NCI-H2081 treated with DMSO at 0.1 percent for 48 hours (cell line): Measurements from ENCODE around the gene PPIB.
"Not testable (repeated sequence)": the region's sequence is repeated elsewhere in the genome, so short reads cannot be mapped to it uniquely, and the experiment has no call there.

ENCODE experiments used
- DNase-seq: peaks from one replicate; lab custom pipeline; 2025; lab: John Stamatoyannopoulos, UW

Gene PPIB

GRCh38 chr15:64141798-64142512 is 20.9 kb downstream of the PPIB start:
- DNase-seq: no peak

GRCh38 chr15:64138331-64138941 is 24.4 kb downstream of the PPIB start:
- no peak for DNase-seq

GRCh38 chr15:64137226-64137833 is 25.5 kb downstream of the PPIB start:
- no peak for DNase-seq

GRCh38 chr15:64136347-64136746 is 26.5 kb downstream of the PPIB start:
- DNase-seq: no peak

GRCh38 chr15:64134345-64134829 is 28.4 kb downstream of the PPIB start:
- DNase-seq: no peak

- DNase-seq: no peak
Observed at GRCh38 chr15:64133623-64134344, 29.0 kb downstream of the PPIB start.

- DNase-seq: no peak
Observed at GRCh38 chr15:64132217-64132616, 30.6 kb downstream of the PPIB start.

- no peak for DNase-seq
Observed at GRCh38 chr15:64131547-64131946, 31.3 kb downstream of the PPIB start.

- DNase-seq: no peak
Observed at GRCh38 chr15:64130159-64130558, 32.7 kb downstream of the PPIB start.

- no peak for DNase-seq
Observed at GRCh38 chr15:64127521-64128270, 35.1 kb downstream of the PPIB start.

- DNase-seq: no peak
Observed at GRCh38 chr15:64125978-64126377, 36.8 kb downstream of the PPIB start.

GRCh38 chr15:64122936-64123351 is 39.9 kb downstream of the PPIB start:
- DNase-seq: no peak

- DNase-seq: no peak
Observed at GRCh38 chr15:64122444-64122843, 40.4 kb downstream of the PPIB start.

- no peak for DNase-seq
Observed at GRCh38 chr15:64121614-64122013, 41.2 kb downstream of the PPIB start.

- DNase-seq: not testable (repeated sequence)
Observed at GRCh38 chr15:64120322-64120721, 42.5 kb downstream of the PPIB start.

GRCh38 chr15:64117759-64118487 is 44.9 kb downstream of the PPIB start:
- DNase-seq: no peak

GRCh38 chr15:64112904-64113303 is 49.9 kb downstream of the PPIB start:
- no peak for DNase-seq

- no peak for DNase-seq
Observed at GRCh38 chr15:64112073-64112772, 50.6 kb downstream of the PPIB start.

GRCh38 chr15:64111679-64112050 is 51.2 kb downstream of the PPIB start:
- DNase-seq: no peak

- DNase-seq: no peak
Observed at GRCh38 chr15:64110950-64111678, 51.7 kb downstream of the PPIB start.
